HEK293T (cell line): Measurements from ENCODE around the gene RCAN1.

ENCODE experiments used
- ARNT ChIP-seq: fragments of 450-650 bp; IDR thresholded peaks from 2 replicates; pipeline ENCODE4 v1.6.1; 2017; ENCODE audit warnings: mild to moderate bottlenecking
- BHLHE40 ChIP-seq: fragments of 450-650 bp; IDR thresholded peaks from 2 replicates; pipeline ENCODE4 v1.6.1; 2016; ENCODE audit warnings: mild to moderate bottlenecking, moderate library complexity, borderline replicate concordance
- CTBP1 ChIP-seq: fragments of 450-650 bp; IDR thresholded peaks from 2 replicates; pipeline ENCODE4 v1.6.1; 2016; ENCODE audit warnings: borderline replicate concordance
- ELF4 ChIP-seq: fragments of 450-650 bp; IDR thresholded peaks from 2 replicates; pipeline ENCODE4 v1.6.1; 2017; ENCODE audit warnings: antibody characterized with exemption
- FOXA1 ChIP-seq: fragments of 450-650 bp; IDR thresholded peaks from 2 replicates; pipeline ENCODE4 v1.6.1; 2016; ENCODE audit warnings: mild to moderate bottlenecking
- FOXK2 ChIP-seq: fragments of 450-650 bp; IDR thresholded peaks from 2 replicates; pipeline ENCODE4 v1.6.1; 2016; ENCODE audit warnings: mild to moderate bottlenecking
- FOXM1 ChIP-seq: fragments of 450-650 bp; IDR thresholded peaks from 2 replicates; pipeline ENCODE4 v1.6.1; 2017; ENCODE audit warnings: mild to moderate bottlenecking, borderline replicate concordance
- HDGF ChIP-seq: fragments of 450-650 bp; IDR thresholded peaks from 2 replicates; pipeline ENCODE4 v1.6.1; 2017; ENCODE audit warnings: antibody characterized with exemption, borderline replicate concordance
- SP1 ChIP-seq: fragments of 450-650 bp; IDR thresholded peaks from 2 replicates; pipeline ENCODE4 v1.6.1; 2017
- SUZ12 ChIP-seq: fragments of 450-650 bp; IDR thresholded peaks from 2 replicates; pipeline ENCODE4 v1.6.1; 2016; ENCODE audit warnings: mild to moderate bottlenecking
- TARDBP ChIP-seq: fragments of 450-650 bp; IDR thresholded peaks from 2 replicates; pipeline ENCODE4 v1.6.1; 2016
- ZNF384 ChIP-seq: fragments of 450-650 bp; IDR thresholded peaks from 2 replicates; pipeline ENCODE4 v1.6.1; 2016

DNA sequence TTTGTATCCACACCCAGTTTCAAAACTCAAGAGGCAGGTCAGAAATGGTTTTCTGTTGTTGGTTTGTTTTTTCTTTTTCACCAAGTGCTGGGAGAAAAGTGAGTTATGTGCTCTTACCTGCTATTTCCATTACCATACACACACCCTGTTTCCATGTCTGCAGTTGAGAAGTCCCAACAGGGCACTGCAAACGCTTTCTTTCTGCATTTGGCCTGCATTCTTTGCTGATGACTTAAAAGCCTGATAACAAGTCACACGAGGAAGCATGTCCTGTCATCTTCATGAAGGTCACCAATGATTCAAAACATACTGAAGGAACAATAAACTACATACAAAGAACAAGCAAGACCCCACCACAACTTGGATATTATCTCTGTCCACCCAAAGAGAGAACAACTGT lies 78.1 kb downstream of the RCAN1 start:
- TF ChIP-seq SUZ12 (no peak), BHLHE40 (no peak), ZNF384 (no peak), TARDBP (no peak), FOXA1 (no peak), CTBP1 (no peak), FOXM1 (no peak), SP1 (no peak), ELF4 (no peak), FOXK2 (no peak), ARNT (no peak), HDGF (no peak)
